SK-N-SH (cell line): ENCODE measurements around the gene DNAJB12.

Experiments
- CHD2 ChIP-seq: fragments of 150-350 bp; IDR thresholded peaks from 2 replicates; pipeline ENCODE4 v1.6.1; 2018; ENCODE audit warnings: low read length; ENCODE audit not compliant: partially characterized antibody
- ELF1 ChIP-seq: IDR thresholded peaks from 2 replicates; pipeline ENCODE4 v1.4.0; 2012
- EP300 ChIP-seq, 2 experiments: IDR thresholded peaks; 2 replicates each; pipeline versions ENCODE4 v1.4.0 to v1.6.1; 2012; ENCODE audit warnings: borderline replicate concordance in 1 of 2, low read depth in 1 of 2, low read length in 1 of 2
- EZH2phosphoT487 ChIP-seq: fragments of 200-600 bp; sonication (generic); IDR thresholded peaks from 2 replicates; pipeline ENCODE4 v1.6.1; 2017; ENCODE audit warnings: low read depth, mixed run types, mild to moderate bottlenecking, antibody characterized with exemption, moderate library complexity, borderline replicate concordance
- GABPA ChIP-seq: IDR thresholded peaks from 2 replicates; pipeline ENCODE4 v1.4.0; 2012; ENCODE audit warnings: low read depth, mild to moderate bottlenecking
- MXI1 ChIP-seq: IDR thresholded peaks from 2 replicates; pipeline ENCODE4 v1.6.1; 2012; ENCODE audit warnings: mild to moderate bottlenecking, low read depth, low read length, improper control_type of control experiment
- NFIC ChIP-seq: IDR thresholded peaks from 2 replicates; pipeline ENCODE4 v1.4.0; 2012; ENCODE audit warnings: borderline replicate concordance
- POLR2AphosphoS5 ChIP-seq: IDR thresholded peaks from 2 replicates; pipeline ENCODE4 v1.6.1; 2012; ENCODE audit warnings: low read depth, low read length
- RAD21 ChIP-seq: IDR thresholded peaks from 2 replicates; pipeline ENCODE4 v1.6.1; 2012; ENCODE audit warnings: mild to moderate bottlenecking, low read length
- SMC3 ChIP-seq: IDR thresholded peaks from 2 replicates; pipeline ENCODE4 v1.6.1; 2012; ENCODE audit warnings: low read depth, low read length, improper control_type of control experiment
- YY1 ChIP-seq: IDR thresholded peaks from 2 replicates; pipeline ENCODE4 v1.4.0; 2012; ENCODE audit warnings: low read depth, mild to moderate bottlenecking
- TF ChIP-seq, protein P1 (sequence below): fragments of 200-600 bp; sonication (generic); IDR thresholded peaks from 2 replicates; pipeline ENCODE4 v1.6.1; 2017; ENCODE audit warnings: antibody characterized with exemption, mild to moderate bottlenecking, moderate library complexity
- TF ChIP-seq, protein P2 (sequence below): IDR thresholded peaks from 2 replicates; pipeline ENCODE4 v1.4.0; 2012; ENCODE audit warnings: low read depth
- TF ChIP-seq, protein P3 (sequence below): IDR thresholded peaks from 2 replicates; pipeline ENCODE4 v1.4.0; 2012; ENCODE audit warnings: low read depth, borderline replicate concordance

DNA sequence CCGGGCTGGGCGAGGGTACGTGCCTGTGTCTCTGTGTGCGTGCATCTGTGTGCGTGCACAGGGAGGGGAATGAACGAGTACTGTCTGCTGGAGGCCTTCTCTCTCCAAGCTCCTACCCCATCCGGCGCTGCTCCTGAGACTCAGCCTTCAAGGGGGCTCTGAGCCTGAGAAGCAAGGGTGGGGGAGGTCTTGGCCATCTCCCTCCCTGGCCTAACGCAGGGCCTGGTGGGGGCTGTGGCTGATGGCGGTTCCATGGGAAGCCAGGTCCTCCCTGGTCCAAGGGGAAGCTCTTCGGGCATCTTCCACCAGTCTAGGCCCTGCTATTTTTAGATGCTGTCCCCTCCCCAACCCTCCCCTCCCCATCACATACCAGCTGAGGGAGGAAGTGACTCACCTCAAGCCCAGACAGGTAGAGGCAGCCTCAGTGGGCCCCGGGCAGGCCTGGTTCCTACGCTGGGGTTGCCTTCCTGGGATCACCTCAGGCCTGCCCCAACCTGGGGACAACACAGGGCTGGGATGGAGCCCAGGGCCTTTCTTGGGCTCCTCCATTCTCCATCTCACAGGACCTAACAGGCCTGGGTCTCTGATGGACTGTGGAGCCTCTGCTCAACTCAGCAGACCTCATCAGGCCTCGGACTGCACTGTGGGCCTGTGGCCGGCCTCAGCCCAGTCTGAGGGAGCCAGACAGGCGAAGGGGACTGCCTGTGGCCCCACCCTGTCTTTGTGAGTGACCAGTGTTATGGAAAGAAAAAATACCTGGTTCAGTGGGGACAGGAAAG is 32.2 kb downstream of the DNAJB12 start:
- no peak for TF ChIP-seq SMC3
- no peak for TF ChIP-seq NFIC
- TF ChIP-seq, protein P1, sequence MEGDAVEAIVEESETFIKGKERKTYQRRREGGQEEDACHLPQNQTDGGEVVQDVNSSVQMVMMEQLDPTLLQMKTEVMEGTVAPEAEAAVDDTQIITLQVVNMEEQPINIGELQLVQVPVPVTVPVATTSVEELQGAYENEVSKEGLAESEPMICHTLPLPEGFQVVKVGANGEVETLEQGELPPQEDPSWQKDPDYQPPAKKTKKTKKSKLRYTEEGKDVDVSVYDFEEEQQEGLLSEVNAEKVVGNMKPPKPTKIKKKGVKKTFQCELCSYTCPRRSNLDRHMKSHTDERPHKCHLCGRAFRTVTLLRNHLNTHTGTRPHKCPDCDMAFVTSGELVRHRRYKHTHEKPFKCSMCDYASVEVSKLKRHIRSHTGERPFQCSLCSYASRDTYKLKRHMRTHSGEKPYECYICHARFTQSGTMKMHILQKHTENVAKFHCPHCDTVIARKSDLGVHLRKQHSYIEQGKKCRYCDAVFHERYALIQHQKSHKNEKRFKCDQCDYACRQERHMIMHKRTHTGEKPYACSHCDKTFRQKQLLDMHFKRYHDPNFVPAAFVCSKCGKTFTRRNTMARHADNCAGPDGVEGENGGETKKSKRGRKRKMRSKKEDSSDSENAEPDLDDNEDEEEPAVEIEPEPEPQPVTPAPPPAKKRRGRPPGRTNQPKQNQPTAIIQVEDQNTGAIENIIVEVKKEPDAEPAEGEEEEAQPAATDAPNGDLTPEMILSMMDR = no peak
- no peak for TF ChIP-seq CHD2
- no peak for TF ChIP-seq EZH2phosphoT487
- TF ChIP-seq POLR2AphosphoS5 = no peak
- TF ChIP-seq MXI1 = no peak
- TF ChIP-seq, protein P2, sequence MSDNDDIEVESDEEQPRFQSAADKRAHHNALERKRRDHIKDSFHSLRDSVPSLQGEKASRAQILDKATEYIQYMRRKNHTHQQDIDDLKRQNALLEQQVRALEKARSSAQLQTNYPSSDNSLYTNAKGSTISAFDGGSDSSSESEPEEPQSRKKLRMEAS = no peak
- TF ChIP-seq YY1 = no peak
- no peak for TF ChIP-seq GABPA
- no peak for TF ChIP-seq EP300 (IDR thresholded peaks at IDR 0.05; ENCODE audit: borderline replicate concordance in 1 of 2, low read depth in 1 of 2, low read length in 1 of 2)
- TF ChIP-seq RAD21 = no peak
- TF ChIP-seq, protein P3, sequence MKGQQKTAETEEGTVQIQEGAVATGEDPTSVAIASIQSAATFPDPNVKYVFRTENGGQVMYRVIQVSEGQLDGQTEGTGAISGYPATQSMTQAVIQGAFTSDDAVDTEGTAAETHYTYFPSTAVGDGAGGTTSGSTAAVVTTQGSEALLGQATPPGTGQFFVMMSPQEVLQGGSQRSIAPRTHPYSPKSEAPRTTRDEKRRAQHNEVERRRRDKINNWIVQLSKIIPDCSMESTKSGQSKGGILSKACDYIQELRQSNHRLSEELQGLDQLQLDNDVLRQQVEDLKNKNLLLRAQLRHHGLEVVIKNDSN = no peak
- no peak for TF ChIP-seq ELF1
